NCI-H345 treated with DMSO at 0.1 percent for 48 hours (cell line): ENCODE measurements around the gene PCSK2.

ENCODE experiments used
- DNase-seq: peaks from one replicate; lab custom pipeline; 2025; ENCODE audit not compliant: unreplicated experiment; lab: John Stamatoyannopoulos, UW

The PCSK2 gene

GRCh38 chr20:17530153-17530552 lies 303.3 kb downstream of the PCSK2 start:
- no peak for DNase-seq

DNA sequence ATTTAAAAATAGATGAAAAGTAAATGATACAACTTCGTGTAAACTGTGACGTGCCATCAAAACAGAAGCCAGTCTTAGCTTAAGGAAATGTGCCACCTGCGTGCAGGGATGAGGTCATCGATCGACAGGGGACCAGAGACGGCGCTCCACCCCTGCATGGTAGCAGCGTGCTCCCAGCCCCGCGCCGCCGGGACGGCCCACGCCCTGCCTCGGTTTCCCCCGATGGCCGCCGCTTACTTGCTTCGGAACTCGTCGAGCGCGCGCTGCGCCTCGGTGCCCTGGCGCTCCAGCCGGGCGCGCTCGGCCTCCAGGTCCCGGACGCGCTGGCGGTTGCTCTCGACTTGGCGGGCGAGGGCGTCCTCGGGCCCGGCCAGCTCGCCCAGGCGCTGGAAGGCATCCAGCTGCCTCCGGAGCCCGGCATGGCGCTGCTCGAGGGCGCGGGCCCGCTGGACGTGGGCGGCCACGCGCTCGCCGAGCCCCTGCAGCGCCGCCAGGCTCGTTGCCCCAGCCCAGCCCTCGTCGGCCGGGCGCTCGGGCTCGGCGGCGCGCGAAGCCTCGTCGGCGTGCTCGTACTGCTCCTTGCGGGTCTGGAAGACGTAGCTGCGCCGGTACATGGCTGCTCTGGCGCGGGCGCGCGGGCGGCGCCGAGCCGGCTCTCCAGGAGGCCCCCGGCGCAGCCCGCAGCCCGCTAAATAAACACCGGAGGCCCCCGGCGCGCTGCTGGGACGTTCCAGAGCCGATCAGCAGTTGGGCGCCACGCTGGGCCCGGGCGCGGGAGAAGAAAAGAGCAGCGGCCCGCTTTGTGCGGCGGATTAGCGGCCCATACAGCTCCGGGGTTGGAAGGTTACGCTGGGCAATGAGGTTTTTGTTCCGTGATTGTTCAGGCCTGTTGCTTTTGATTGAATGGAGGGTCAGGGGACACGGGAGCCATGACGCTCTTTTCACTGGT lies 304.1 kb downstream of the PCSK2 start, which contains the start of gene BFSP1:
Gene BFSP1 (minus strand): TSS at position 664 of the 949 bp plus-strand sequence. CDS start 50 bp downstream, at position 614.
- peak; percentile 57 for DNase-seq

GRCh38 chr20:17531665-17532025 lies 304.8 kb downstream of the PCSK2 start:
- no peak for DNase-seq

DNA sequence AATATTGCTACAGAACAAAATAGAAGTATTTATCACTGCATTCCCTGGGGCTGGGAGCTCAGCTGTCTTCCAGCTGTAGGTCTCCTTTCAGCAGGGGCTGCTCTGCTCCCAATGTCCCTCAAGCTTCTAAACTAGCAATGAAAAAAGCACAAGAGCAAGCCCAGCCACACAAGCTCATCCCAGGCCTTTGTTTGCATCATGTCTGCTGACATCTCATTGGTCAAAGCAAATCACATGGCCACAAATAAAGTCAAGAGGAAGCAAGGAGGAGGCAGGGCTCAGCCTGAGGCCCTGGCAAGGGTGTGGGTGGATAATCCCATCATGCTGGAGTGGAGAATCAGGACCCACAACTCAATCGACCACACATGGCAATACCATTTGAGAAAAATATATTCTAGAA lies 306.6 kb downstream of the PCSK2 start:
- peak; percentile 6 for DNase-seq

DNA sequence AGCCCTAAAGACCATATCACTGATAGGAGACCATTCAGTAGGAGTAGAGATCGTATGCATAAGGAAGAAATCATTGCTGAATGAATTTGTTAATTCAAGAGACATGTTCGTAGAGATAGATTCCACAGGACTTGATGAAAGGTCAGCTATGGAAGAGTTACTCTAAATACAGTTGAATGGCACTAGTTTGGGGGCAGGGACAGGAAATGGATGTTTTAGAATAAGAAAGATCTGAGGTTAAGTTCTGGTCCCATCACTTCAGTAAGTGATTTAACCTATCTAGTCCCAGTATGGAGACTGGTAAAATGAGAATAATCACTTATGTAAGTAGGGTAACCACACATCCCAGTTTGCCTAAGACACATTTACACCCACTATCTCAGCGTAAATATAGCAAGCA lies 307.2 kb downstream of the PCSK2 start:
- no peak for DNase-seq
